ENCODE results near the gene ASPHD2.
A peak's percentile ranks its signal among the peaks of the same experiment; 100 is the strongest.

GRCh38 chr22:26436903-26437515, 7.9 kb downstream of the ASPHD2 start:
- TF ChIP-seq CTCF (IDR thresholded peaks at IDR 0.05) = peak in 2 of 7 experiments; percentile 7 to 35
- peak in 2 of 3 donors; percentile 71 to 85 for TF ChIP-seq POLR2AphosphoS5 (IDR thresholded peaks at IDR 0.05)
- TF ChIP-seq EP300 (IDR thresholded peaks at IDR 0.05) = no peak
